ENCODE data around the gene ENDOU.

The ENDOU gene

GRCh38 chr12:47744778-47745436, 19.6 kb upstream of the ENDOU start:
- FAIRE-seq = no peak

DNA sequence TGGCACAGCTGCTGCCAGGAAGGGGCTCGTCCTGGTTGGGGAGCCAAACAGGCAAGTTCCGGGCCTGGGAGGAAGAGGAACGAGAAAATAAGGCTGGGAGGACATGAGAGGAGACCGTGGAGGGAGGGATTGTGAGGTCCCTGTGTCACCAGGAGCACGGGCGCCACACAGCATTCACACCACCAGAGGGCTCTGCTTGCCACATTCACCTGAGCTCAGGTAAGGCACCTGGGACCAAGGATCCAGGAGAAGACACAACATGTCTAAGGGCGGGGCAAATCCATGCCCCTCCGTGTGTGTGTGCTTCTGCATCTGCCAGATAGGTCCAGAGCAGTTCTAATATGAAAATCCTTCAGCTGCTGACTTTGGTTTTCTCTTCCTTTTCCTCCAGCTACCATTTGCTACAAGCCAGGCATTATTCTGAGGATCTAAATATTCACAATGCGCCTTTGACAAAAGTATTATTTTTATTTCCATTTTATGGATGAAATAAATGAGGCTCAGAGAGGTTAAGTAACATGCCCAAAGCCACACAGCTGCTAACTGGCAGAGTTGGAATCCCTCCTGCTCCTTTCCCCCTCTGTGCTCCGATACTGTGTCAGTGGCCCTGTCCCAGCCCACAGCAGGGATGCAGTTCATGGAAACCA, 18.8 kb upstream of the ENDOU start:
- peak; percentile 42 for FAIRE-seq
- DNase-seq (ENCODE audit: insufficient read length, low spot score) = no peak

More at GRCh38 chr12:47744778-47745436, 19.6 kb upstream of the ENDOU start:
- DNase-seq (ENCODE audit: insufficient read length, low spot score) = no peak

DNA sequence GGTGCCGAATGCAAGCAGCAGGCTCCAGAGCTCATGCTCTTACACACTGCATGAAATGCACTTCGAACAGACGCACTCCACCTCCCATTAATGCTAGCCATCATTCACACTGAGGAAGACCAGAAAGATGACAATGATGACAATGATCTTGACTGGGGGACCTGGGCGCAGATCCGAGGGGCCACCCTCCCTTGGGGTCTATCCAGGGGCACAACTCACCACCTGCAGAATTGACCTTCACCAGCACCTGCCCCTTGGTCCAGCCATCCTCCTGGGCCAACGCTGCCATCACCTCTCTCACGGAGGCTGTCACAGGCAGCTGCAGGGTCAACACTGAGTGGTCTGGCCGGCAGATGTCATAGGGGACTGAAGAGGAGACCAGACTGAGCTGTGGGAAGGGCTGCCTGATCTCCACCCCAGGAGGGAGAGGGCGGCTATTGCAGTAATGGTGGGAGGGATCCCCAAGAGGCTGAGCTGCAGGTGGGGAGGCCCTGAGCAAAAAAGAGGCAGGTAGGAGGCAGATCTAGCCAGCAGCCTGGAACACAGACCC, 18.1 kb upstream of the ENDOU start:
- DNase-seq (ENCODE audit: insufficient read length, low spot score) (no peak), FAIRE-seq (no peak)

DNA sequence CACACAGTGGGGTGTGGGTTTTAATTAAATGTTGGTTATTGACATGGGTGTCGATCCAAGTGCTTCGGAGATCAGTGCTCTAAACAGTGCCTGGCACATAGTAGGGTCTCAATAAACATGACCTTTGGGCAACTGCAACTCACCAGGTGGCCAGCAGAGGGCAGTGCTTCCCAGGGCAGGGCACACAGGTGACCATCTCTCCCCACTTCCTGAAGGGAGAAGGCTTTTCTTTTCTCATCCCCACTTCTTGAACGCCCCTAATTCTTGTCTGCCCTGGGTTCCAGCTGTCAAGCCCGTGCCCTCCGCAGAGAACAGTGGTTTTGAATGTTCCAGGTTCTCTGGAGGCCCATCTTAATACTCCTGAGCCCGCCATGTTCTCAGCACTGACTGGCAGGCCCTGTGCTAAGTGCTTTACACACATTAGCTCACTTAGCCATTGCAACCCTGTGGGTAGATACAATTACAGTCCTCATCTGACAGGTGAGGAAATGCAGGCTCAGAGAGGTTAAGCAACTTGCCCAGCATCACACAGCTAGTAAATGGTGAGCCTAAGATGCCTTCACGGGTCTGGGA, 17.0 kb upstream of the ENDOU start:
- peak; percentile 94 for FAIRE-seq
- DNase-seq (ENCODE audit: insufficient read length, low spot score) = peak; percentile 53

DNA sequence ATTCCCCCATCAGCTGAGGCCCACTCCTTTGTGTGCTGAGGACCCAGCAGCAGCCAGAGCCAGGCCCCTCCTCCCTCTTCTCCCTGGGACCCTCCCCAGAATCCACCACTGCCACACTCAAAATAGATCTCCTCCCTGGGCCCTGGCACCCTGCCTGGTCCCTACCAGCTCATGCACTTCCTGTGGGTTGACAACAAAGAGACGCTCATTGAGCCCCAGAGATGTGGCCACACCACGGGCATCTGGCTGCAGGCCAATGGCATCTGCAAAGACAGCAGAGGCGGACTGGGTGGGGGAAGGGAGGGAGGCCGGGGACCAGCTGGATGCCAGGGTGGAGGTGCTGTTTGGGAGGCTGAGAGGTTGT, 16.0 kb upstream of the ENDOU start:
- DNase-seq (ENCODE audit: insufficient read length, low spot score) (no peak), FAIRE-seq (no peak)

DNA sequence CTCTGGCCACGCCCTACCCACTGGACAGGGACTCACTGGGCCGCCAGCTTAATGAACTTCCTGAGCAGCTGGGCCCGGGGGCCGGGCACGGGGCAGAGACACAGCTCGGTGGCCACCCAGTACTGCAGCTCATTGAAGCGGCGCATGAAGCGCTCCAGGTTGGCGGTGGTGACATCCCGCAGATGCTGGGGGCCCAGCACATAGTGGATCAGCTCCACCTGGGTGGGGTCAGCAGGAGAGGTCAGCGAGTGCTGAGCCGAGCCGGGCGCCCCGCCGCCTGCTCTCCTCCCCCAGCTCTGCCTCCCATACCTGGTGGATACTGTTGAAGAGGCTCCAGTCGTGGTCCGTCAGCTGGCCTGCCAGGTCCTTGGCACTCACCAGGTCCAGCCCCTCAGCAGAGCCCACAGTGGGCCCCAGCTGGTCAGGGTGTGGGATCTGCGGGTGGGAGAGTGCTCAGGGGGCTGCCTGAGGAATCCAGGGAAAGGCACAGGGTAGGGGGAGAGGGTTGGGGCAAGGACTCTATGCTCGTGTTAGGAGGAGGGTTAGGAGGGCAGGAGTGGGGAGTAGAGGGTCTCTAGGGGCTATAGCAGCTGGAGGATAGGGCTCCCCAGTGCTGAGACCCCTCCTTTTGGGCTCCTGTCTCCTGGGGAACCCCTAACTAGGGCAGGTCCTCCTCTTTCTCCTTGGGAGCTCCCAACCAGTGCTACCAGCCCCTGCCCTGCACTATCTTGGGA, 15.5 kb upstream of the ENDOU start:
- DNase-seq (ENCODE audit: insufficient read length, low spot score) (no peak), FAIRE-seq (no peak)

- FAIRE-seq = peak; percentile 52
- peak; percentile 58 for DNase-seq (ENCODE audit: insufficient read length, low spot score)
Measured at GRCh38 chr12:47739979-47740378, 14.7 kb upstream of the ENDOU start.

DNA sequence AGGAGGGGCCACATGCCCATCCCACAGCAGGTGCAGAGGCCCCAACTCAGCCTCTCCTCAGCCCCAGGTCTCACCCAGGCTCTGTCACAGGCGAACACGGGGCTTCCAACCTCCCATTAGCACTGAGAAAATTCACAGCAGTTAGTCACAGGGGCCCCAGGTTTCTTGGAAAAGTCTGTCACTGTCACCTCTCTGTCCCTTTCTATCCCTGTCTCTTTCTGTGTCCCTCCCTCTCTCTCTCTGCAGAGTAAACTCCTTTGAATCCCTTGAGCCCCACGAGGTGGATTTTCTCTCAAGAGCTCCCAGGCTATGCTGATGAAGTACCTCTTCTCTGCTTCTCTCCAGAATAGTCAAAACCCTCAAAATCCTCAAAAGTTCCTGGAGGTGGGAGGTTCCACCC, 14.0 kb upstream of the ENDOU start:
- DNase-seq (ENCODE audit: insufficient read length, low spot score) (no peak), FAIRE-seq (no peak)

GRCh38 chr12:47737936-47738594, 12.8 kb upstream of the ENDOU start:
- no peak for FAIRE-seq

GRCh38 chr12:47736877-47737676, 11.8 kb upstream of the ENDOU start:
- no peak for DNase-seq (ENCODE audit: insufficient read length, low spot score)
- FAIRE-seq = no peak

More at GRCh38 chr12:47737936-47738594, 12.8 kb upstream of the ENDOU start:
- DNase-seq (ENCODE audit: insufficient read length, low spot score) = no peak

DNA sequence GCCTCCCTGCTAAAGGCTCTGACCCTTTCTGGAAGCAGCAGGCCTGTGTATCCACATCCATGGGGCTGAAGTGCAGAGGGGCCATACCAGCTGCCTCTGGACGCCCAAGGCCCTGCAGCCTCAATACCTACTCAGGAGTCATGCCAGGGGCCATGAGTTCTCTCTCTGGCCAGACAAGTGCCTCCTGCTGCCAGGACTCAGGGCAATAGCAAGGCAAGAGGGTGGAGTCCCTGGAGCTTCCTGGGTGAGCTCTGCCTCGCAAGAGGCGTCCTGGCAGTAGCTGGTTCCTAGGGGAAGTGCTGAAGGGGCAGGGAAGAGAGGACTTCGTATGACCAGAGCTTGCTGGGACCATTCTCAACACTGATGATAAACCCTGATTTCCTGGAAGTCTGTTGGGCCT, 10.9 kb upstream of the ENDOU start:
- DNase-seq (ENCODE audit: insufficient read length, low spot score) (no peak), FAIRE-seq (no peak)

DNA sequence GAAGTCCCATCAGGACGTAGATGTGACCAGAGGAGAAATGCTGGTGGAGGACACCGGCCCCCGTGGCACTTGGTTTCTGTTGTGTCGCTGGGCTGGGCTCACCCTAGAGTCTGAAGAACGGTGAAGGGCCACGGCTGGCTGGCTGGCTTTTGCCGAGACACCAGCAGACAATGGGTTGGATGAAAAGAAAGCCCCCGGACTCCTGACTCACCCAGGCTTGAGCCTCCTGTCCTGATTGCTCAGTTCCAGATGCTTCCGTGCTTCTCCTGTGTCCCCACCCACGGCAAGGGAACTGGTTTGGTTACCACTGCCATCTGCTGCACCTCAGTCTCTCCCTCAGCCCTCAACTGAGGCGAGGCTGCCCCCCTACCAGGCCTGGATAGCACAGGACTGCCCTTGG, 10.4 kb upstream of the ENDOU start:
- no peak for FAIRE-seq
- no peak for DNase-seq (ENCODE audit: insufficient read length, low spot score)

GRCh38 chr12:47734725-47735480, 9.6 kb upstream of the ENDOU start:
- FAIRE-seq = no peak
- no peak for DNase-seq (ENCODE audit: insufficient read length, low spot score)

GRCh38 chr12:47733142-47733541, 7.9 kb upstream of the ENDOU start:
- no peak for DNase-seq (ENCODE audit: insufficient read length, low spot score)
- FAIRE-seq = no peak

DNA sequence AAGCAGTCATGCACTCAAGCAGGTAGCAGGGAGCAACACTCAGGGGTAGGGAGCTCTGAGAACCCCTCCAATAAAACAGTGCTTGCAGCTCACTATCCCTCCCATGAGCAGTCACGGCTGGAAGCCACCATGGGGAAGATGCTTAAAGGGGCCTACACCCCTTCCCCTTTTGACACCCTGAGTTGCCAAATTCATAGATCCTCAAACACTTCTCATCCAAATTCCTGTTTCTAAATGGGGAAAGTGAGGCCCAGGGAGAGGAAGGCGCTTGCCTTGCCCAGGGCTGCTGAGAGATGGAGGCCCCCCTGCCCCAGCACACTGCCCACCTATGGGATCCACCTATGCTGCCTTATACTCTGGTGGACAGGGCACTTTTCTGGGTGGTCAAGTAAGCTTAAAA, 7.2 kb upstream of the ENDOU start:
- DNase-seq (ENCODE audit: insufficient read length, low spot score) (no peak), FAIRE-seq (no peak)

DNA sequence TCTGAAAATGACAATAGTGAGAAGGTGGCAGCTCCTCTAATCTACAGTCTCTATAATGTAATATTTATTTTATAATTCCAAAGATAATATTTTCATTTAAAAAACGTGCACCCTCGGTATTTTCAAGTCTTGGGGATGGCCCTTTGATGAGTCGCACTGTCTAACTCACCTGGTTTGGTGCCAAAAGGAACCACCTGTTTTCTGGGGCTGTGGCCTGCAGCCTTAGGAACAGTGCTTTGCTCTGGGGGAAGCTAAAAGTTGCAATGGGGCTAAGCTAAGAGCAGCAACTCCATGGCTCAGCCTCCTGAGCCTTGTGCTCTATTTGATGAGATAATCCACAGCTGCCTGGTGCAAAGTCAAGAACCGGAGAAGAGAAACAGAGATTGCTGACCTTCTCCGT, 6.4 kb upstream of the ENDOU start:
- DNase-seq (ENCODE audit: insufficient read length, low spot score) (no peak), FAIRE-seq (no peak)

DNA sequence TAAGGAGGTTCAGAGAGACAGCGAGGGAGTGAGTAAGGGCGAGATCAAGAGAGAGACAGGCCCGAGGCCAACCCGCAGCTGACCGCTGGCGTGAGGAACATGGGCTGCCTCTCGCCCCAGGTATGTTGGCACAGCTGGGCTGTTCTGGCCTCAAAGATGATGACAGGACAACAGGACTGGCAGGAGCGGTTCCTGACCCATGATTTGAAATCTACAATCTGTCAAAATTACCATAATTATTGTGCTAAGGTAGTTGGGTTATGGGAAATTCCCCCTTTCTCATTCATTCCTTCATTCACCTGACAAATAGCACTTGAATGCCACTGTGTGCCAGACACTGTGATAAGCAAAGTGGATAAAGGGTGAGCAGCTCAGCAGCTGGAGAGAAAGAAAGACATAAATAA, 5.1 kb upstream of the ENDOU start:
- FAIRE-seq (no peak), DNase-seq (ENCODE audit: insufficient read length, low spot score) (no peak)

- FAIRE-seq (no peak), DNase-seq (ENCODE audit: insufficient read length, low spot score) (no peak)
Measured at GRCh38 chr12:47729233-47729632, 3.9 kb upstream of the ENDOU start.

DNA sequence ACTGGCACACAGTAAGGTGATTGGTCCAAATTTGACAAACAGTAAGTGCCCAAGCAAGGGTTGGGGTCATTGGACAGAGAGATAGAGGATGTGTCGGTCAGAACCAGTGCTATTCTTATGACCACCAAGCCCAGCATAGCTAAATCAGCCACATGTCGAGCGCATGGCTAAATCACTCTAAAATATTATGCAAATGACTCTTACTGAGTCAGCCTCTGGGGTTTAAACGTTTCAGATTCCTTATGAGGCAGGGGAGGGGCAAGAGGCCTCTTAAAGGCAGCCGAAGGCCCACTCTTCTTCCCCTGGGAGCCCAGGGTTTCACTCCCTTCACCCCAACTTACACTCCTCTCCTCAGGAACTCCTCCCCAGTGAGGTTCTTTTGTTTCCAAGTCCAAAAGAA, 603 bp upstream of the ENDOU start:
- peak; percentile 54 for DNase-seq (ENCODE audit: insufficient read length, low spot score)
- FAIRE-seq = peak; percentile 75
